Right lung (tissue), 10 donors: ENCODE measurements around the gene PCDHGB2. TPM values are rescaled to one million over a fixed set of nuclear protein-coding genes. Genes with fewer than 3 reads are reported as not detected.
"Not testable (repeated sequence)": the region's sequence is repeated elsewhere in the genome, so short reads cannot be mapped to it uniquely, and the experiment has no call there.

Experiments
- DNase-seq, 2 donors: peaks; one replicate each; pipeline ENCODE4 v3.0.0-alpha.2; 2013
- long read RNA-seq, 8 donors: transcript quantifications; one replicate each; lab custom pipeline, GENCODE V29; 2026
- polyA plus RNA-seq, 5 donors: library from polyadenylated mRNA; unstranded; fragments of 120-200 nt; gene quantifications; one replicate each; pipeline versions ENCODE4 v1.2.1 to v1.2.3, GENCODE V29; 2013; ENCODE audit warnings: inconsistent platforms in 1 of 5, low replicate concordance in 1 of 5; ENCODE audit not compliant: insufficient read length in 5 of 5, insufficient read depth in 1 of 5

The PCDHGB2 gene
- polyA plus RNA-seq = 1 to 10 TPM; 4.0 to 6.0 (median 4.3) TPM
- long read RNA-seq, donor 1, partial matches to known transcripts = 0 of 4 reads
- long read RNA-seq, donor 1, other reads (novel, unspliced or antisense) = 0 of 4 reads
- long read RNA-seq, donor 2, partial matches to known transcripts = 0 of 4 reads
- long read RNA-seq, donor 2, other reads (novel, unspliced or antisense) = 0 of 4 reads
- long read RNA-seq, donor 3, partial matches to known transcripts = 0 of 2 reads
- long read RNA-seq, donor 3, other reads (novel, unspliced or antisense) = 0 of 2 reads
- long read RNA-seq, donor 4, full-length matches to known transcripts = 9 of 9 reads
- long read RNA-seq, donor 4, partial matches to known transcripts = 0 of 9 reads
- long read RNA-seq, donor 4, other reads (novel, unspliced or antisense) = 0 of 9 reads
- long read RNA-seq, donor 5, full-length matches to known transcripts = 5 of 5 reads
- long read RNA-seq, donor 5, partial matches to known transcripts = 0 of 5 reads
- long read RNA-seq, donor 5, other reads (novel, unspliced or antisense) = 0 of 5 reads
- long read RNA-seq, donor 6, full-length matches to known transcripts = 4 of 4 reads
- long read RNA-seq, donor 6, partial matches to known transcripts = 0 of 4 reads
- long read RNA-seq, donor 6, other reads (novel, unspliced or antisense) = 0 of 4 reads
- long read RNA-seq, donor 7, full-length matches to known transcripts = 5 of 5 reads
- long read RNA-seq, donor 7, partial matches to known transcripts = 0 of 5 reads
- long read RNA-seq, donor 7, other reads (novel, unspliced or antisense) = 0 of 5 reads
- long read RNA-seq, donor 8, partial matches to known transcripts = 0 of 3 reads
- long read RNA-seq, donor 8, other reads (novel, unspliced or antisense) = 0 of 3 reads

- DNase-seq = no peak
These were observed at the start of gene PCDHGB2 for GRCh38 chr5:141359790-141360426. TSS of gene PCDHGB2 (plus strand) at chr5:141359994. CDS start at chr5:141360136, 142 bp downstream.

- no peak for DNase-seq
These were observed 46.1 kb upstream of the PCDHGB2 start for GRCh38 chr5:141313711-141314110.

- DNase-seq = not testable (repeated sequence)
These were observed 42.8 kb upstream of the PCDHGB2 start for GRCh38 chr5:141316963-141317362.

GRCh38 chr5:141319202-141319601, 40.6 kb upstream of the PCDHGB2 start:
- DNase-seq = no peak

GRCh38 chr5:141319699-141320098, 40.1 kb upstream of the PCDHGB2 start:
- no peak for DNase-seq

- peak; percentile 95 to 96 for DNase-seq
These were observed 39.3 kb upstream of the PCDHGB2 start, which contains the start of gene TAF7 for GRCh38 chr5:141320225-141321169. TSS of gene TAF7 (minus strand) at chr5:141320784. CDS start at chr5:141320044, 740 bp downstream.

- DNase-seq = no peak
These were observed 37.5 kb upstream of the PCDHGB2 start for GRCh38 chr5:141322261-141322660.

GRCh38 chr5:141326088-141326854, 33.5 kb upstream of the PCDHGB2 start:
- DNase-seq = peak in 1 of 2 donors; percentile 23

GRCh38 chr5:141328231-141328630, 31.6 kb upstream of the PCDHGB2 start:
- DNase-seq = no peak

GRCh38 chr5:141330299-141331080, 29.3 kb upstream of the PCDHGB2 start, which contains the start of gene PCDHGA1:
TSS of gene PCDHGA1 (plus strand) at chr5:141330514.
- DNase-seq = no peak

- DNase-seq = not testable (repeated sequence)
These were observed 27.2 kb upstream of the PCDHGB2 start for GRCh38 chr5:141332571-141332970.

GRCh38 chr5:141338538-141339306, 21.1 kb upstream of the PCDHGB2 start, which contains the start of gene PCDHGA2:
TSS of gene PCDHGA2 (plus strand) at chr5:141338760.
- peak in 1 of 2 donors; percentile 23 for DNase-seq

- DNase-seq = not testable (repeated sequence)
These were observed 18.9 kb upstream of the PCDHGB2 start for GRCh38 chr5:141340781-141341354.

- DNase-seq = no peak
These were observed 17.0 kb upstream of the PCDHGB2 start for GRCh38 chr5:141342773-141343172.

GRCh38 chr5:141343242-141343952, 16.4 kb upstream of the PCDHGB2 start, which contains the start of gene PCDHGA3:
TSS of gene PCDHGA3 (plus strand) at chr5:141343829. CDS start at chr5:141344034, 205 bp downstream.
- no peak for DNase-seq

- no peak for DNase-seq
These were observed 15.8 kb upstream of the PCDHGB2 start for GRCh38 chr5:141343953-141344463.

GRCh38 chr5:141345327-141345726, 14.5 kb upstream of the PCDHGB2 start:
- no peak for DNase-seq
